Measurements from ENCODE around the gene IGDCC3. TPM values are rescaled to one million over a fixed set of nuclear protein-coding genes. Genes with fewer than 3 reads are reported as not detected.
"Not testable (repeated sequence)": the region's sequence is repeated elsewhere in the genome, so short reads cannot be mapped to it uniquely, and the experiment has no call there.

The IGDCC3 gene
- total and polyA plus RNA-seq, 3 donors from 2014 or later, result 5.8 to 6.5 (median 6.5) TPM

- Histone ChIP-seq H3K36me3 (ENCODE audit: low read depth, missing control alignments) (no peaks in the 10 kb centered on the region), H3K9me3 (no peaks in the 10 kb centered on the region), H3K27ac (no peak overlapping the region), H3K4me3 (no peak overlapping the region), H3K4me1 (peaks cover 3% of the 10 kb centered on the region), H3K27me3 (no peaks in the 10 kb centered on the region)
- intact Hi-C loops (cut with DNase I; ENCODE audit: low total_unique reads), result no loop called here
- DNase-seq, result no peak
- TF ChIP-seq CTCF (IDR thresholded peaks at IDR 0.05) (no peak), POLR2A (IDR thresholded peaks at IDR 0.05) (no peak)
- 89 to 100% methylated on average over 1 of the region's 1 CpG for WGBS, 2 donors
Measured at GRCh38 chr15:65360506-65360905, 17.3 kb downstream of the IGDCC3 start.

GRCh38 chr15:65355988-65356353 lies 21.8 kb downstream of the IGDCC3 start:
- intact Hi-C loops (cut with DNase I; ENCODE audit: low total_unique reads), result no loop called here
- no peak for DNase-seq
- TF ChIP-seq CTCF (IDR thresholded peaks at IDR 0.05) (no peak), POLR2A (IDR thresholded peaks at IDR 0.05) (no peak)
- peak overlapping the region; percentile 31 to 56 for H3K4me3 ChIP-seq
- WGBS, 2 donors, result 25 to 28% methylated on average over 17 of the region's 17 CpGs
- no peaks in the 10 kb centered on the region for H3K36me3 ChIP-seq (ENCODE audit: low read depth, missing control alignments)
- H3K27me3 ChIP-seq, result no peaks in the 10 kb centered on the region
- no peak overlapping the region for H3K27ac ChIP-seq
- peaks cover 3% of the 10 kb centered on the region for H3K4me1 ChIP-seq
- no peaks in the 10 kb centered on the region for H3K9me3 ChIP-seq

GRCh38 chr15:65355173-65355987 lies 22.4 kb downstream of the IGDCC3 start:
- 2 to 9% methylated on average over 13 to 56 of the region's 85 CpGs for WGBS, 2 donors
- no peak for DNase-seq
- no peak for TF ChIP-seq CTCF (IDR thresholded peaks at IDR 0.05)
- TF ChIP-seq POLR2A (IDR thresholded peaks at IDR 0.05), result no peak
- Histone ChIP-seq H3K36me3 (ENCODE audit: low read depth, missing control alignments) (no peaks in the 10 kb centered on the region), H3K27me3 (no peaks in the 10 kb centered on the region), H3K9me3 (no peaks in the 10 kb centered on the region), H3K27ac (no peak overlapping the region), H3K4me1 (peaks cover 3% of the 10 kb centered on the region), H3K4me3 (peak overlapping the region; percentile 31 to 56)
- intact Hi-C loops (cut with DNase I; ENCODE audit: low total_unique reads), result no loop called here

- WGBS, 2 donors, result 53 to 73% methylated on average over 3 to 6 of the region's 10 CpGs
Measured at GRCh38 chr15:65354835-65355172, 23.0 kb downstream of the IGDCC3 start.

GRCh38 chr15:65351972-65352371 lies 25.8 kb downstream of the IGDCC3 start:
- H3K27ac ChIP-seq; H3K4me1 ChIP-seq; H3K9me3 ChIP-seq; DNase-seq; H3K36me3 ChIP-seq (ENCODE audit: low read depth, missing control alignments); H3K27me3 ChIP-seq; H3K4me3 ChIP-seq; intact Hi-C loops (cut with DNase I; ENCODE audit: low total_unique reads): not testable (repeated sequence)
- 69 to 73% methylated on average over 1 of the region's 1 CpG for WGBS, 2 donors

More at GRCh38 chr15:65354835-65355172, 23.0 kb downstream of the IGDCC3 start:
- Histone ChIP-seq H3K4me1 (peaks cover 3% of the 10 kb centered on the region), H3K36me3 (ENCODE audit: low read depth, missing control alignments) (no peaks in the 10 kb centered on the region), H3K27me3 (no peaks in the 10 kb centered on the region), H3K9me3 (no peaks in the 10 kb centered on the region), H3K4me3 (peak overlapping the region; percentile 31 to 44), H3K27ac (no peak overlapping the region)
- intact Hi-C loops (cut with DNase I; ENCODE audit: low total_unique reads), result no loop called here
- TF ChIP-seq CTCF (IDR thresholded peaks at IDR 0.05) (no peak), POLR2A (IDR thresholded peaks at IDR 0.05) (no peak)
- no peak for DNase-seq

All from testis (tissue), 3 donors.